ENCODE data around the gene MRI1. TPM values are rescaled to one million over a fixed set of nuclear protein-coding genes. Genes with fewer than 3 reads are reported as not detected.
A peak's percentile ranks its signal among the peaks of the same experiment; 100 is the strongest.

The MRI1 gene
- total and polyA plus RNA-seq, 8 donors = 14.4 to 35.1 (median 17.4) TPM

- H3K27ac ChIP-seq = no peak overlapping the region
- H3K9me3 ChIP-seq = no peaks in the 10 kb centered on the region
- no peaks in the 10 kb centered on the region for H3K36me3 ChIP-seq
- no peak for TF ChIP-seq CTCF (IDR thresholded peaks at IDR 0.05)
- peak in 1 of 6 donors; percentile 72 for DNase-seq
- WGBS, 2 donors = 85 to 86% methylated on average over 7 to 8 of the region's 8 CpGs
- intact Hi-C loops (cut with DNase I) = no loop called here
- ATAC-seq = no peak
- no peaks in the 10 kb centered on the region for H3K4me1 ChIP-seq
- no peak overlapping the region for H3K4me3 ChIP-seq
- H3K27me3 ChIP-seq = no peaks in the 10 kb centered on the region
- FAIRE-seq = no peak
Observed at GRCh38 chr19:13823256-13823655, 58.9 kb downstream of the MRI1 start.

Other genes starting within 250 kb of the MRI1 start
- 10 to 100 TPM; 18.9 to 37.8 (median 29.0) TPM for gene C19orf53, start 9.9 kb downstream of the MRI1 start, total RNA-seq
- 10 to 100 TPM; 91.2 to 99.0 TPM for gene C19orf53, start 9.9 kb downstream of the MRI1 start, polyA plus RNA-seq
- gene ZSWIM4, start 30.9 kb downstream of the MRI1 start, total RNA-seq = 1 to 10 TPM; 1.9 to 9.3 (median 3.4) TPM
- gene ZSWIM4, start 30.9 kb downstream of the MRI1 start, polyA plus RNA-seq = 1 to 10 TPM; 3.9 to 5.5 TPM
- gene NANOS3, start 112.6 kb downstream of the MRI1 start, total RNA-seq = 1 to 10 TPM in 1 of 6 donors, under 1 TPM in 3, not detected in 2; 0.39 to 1.4 (median 0.62) TPM
- gene NANOS3, start 112.6 kb downstream of the MRI1 start, polyA plus RNA-seq = 1 to 10 TPM in 1 of 2 donors, under 1 TPM in 1; 0.65 to 3.1 TPM
- 1 to 10 TPM; 2.6 to 4.5 (median 3.9) TPM for gene BRME1, start 141.6 kb downstream of the MRI1 start, total RNA-seq
- 10 to 100 TPM in 1 of 2 donors, 1 to 10 TPM in 1; 8.1 to 15.3 TPM for gene BRME1, start 141.6 kb downstream of the MRI1 start, polyA plus RNA-seq
- gene CC2D1A, start 141.7 kb downstream of the MRI1 start, total RNA-seq = 10 to 100 TPM; 23.0 to 29.7 (median 26.2) TPM
- 10 to 100 TPM; 57.5 to 78.6 TPM for gene CC2D1A, start 141.7 kb downstream of the MRI1 start, polyA plus RNA-seq
- gene PODNL1, start 173.9 kb downstream of the MRI1 start, total RNA-seq = 1 to 10 TPM in 1 of 6 donors, under 1 TPM in 3, not detected in 2; 0.25 to 2.0 (median 0.84) TPM
- under 1 TPM; 0.40 to 0.76 TPM for gene PODNL1, start 173.9 kb downstream of the MRI1 start, polyA plus RNA-seq
- gene DCAF15, start 188.0 kb downstream of the MRI1 start, total RNA-seq = 10 to 100 TPM in 3 of 6 donors, 1 to 10 TPM in 3; 7.8 to 15.2 (median 10.3) TPM
- gene DCAF15, start 188.0 kb downstream of the MRI1 start, polyA plus RNA-seq = 10 to 100 TPM; 37.8 to 50.7 TPM
- gene RFX1, start 241.8 kb downstream of the MRI1 start, total RNA-seq = 10 to 100 TPM in 1 of 6 donors, 1 to 10 TPM in 5; 5.5 to 10.6 (median 6.8) TPM
- gene RFX1, start 241.8 kb downstream of the MRI1 start, polyA plus RNA-seq = 10 to 100 TPM; 11.7 to 55.6 TPM

Data from pancreas (tissue), 10 donors.